Small intestine (tissue), 7 donors: ENCODE results near the gene DHRS4. TPM values are rescaled to one million over a fixed set of nuclear protein-coding genes. Genes with fewer than 3 reads are reported as not detected.
"Not testable (repeated sequence)": the region's sequence is repeated elsewhere in the genome, so short reads cannot be mapped to it uniquely, and the experiment has no call there.

Experiments
- DNase-seq, 2 donors: peaks; one replicate each; pipeline versions ENCODE4 v3.0.0 to v3.0.0-alpha.2; 2013
- FAIRE-seq: peaks from 2 replicates; lab custom pipeline; 2012; peaks lifted over from hg19 to GRCh38; lab: Jason Lieb, UNC
- H3K27ac ChIP-seq, 3 donors: one replicate each; pipeline ENCODE4 v1.5.1; 2013; ENCODE audit warnings: low read length in 2 of 3, mild to moderate bottlenecking in 2 of 3, control low read depth in 1 of 3, inconsistent platforms in 1 of 3, low read depth in 1 of 3, moderate library complexity in 1 of 3
- H3K27me3 ChIP-seq, 3 donors: one replicate each; pipeline ENCODE4 v1.6.1; 2013; ENCODE audit warnings: low read length in 3 of 3, inconsistent platforms in 1 of 3; ENCODE audit not compliant: control insufficient read depth in 3 of 3, insufficient read depth in 3 of 3
- H3K36me3 ChIP-seq, 3 donors: one replicate each; pipeline ENCODE4 v1.6.1; 2013; ENCODE audit warnings: low read length in 3 of 3, inconsistent platforms in 1 of 3, low read depth in 1 of 3, mild to moderate bottlenecking in 1 of 3, moderate library complexity in 1 of 3; ENCODE audit not compliant: control insufficient read depth in 3 of 3, insufficient read depth in 2 of 3
- H3K4me1 ChIP-seq, 3 donors: one replicate each; pipeline ENCODE4 v1.6.1; 2013; ENCODE audit warnings: low read length in 2 of 3, inconsistent platforms in 1 of 3, low read depth in 1 of 3, mild to moderate bottlenecking in 1 of 3, moderate library complexity in 1 of 3; ENCODE audit not compliant: control insufficient read depth in 3 of 3, insufficient read depth in 2 of 3
- H3K4me3 ChIP-seq, 3 donors: one replicate each; pipeline ENCODE4 v1.5.1; 2013; ENCODE audit warnings: low read length in 3 of 3, control low read depth in 1 of 3, inconsistent platforms in 1 of 3, low read depth in 1 of 3, mild to moderate bottlenecking in 1 of 3, moderate library complexity in 1 of 3
- H3K9me3 ChIP-seq, 2 donors: one replicate each; pipeline ENCODE4 v1.6.1; 2013; ENCODE audit warnings: low read depth in 1 of 2, low read length in 1 of 2; ENCODE audit not compliant: control insufficient read depth in 2 of 2, insufficient read depth in 1 of 2
- WGBS, 3 donors: extraction: QIAGEN DNeasy Blood & Tissue Kit; methylation state at CpG; one replicate each; pipeline ENCODE4 v1.1.7; 2013; 5-methylcytosine and 5-hydroxymethylcytosine counted together
- polyA plus RNA-seq, 4 donors: library from polyadenylated mRNA; stranded (reverse) in 3 of 4; unstranded in 1 of 4; fragments of 200-250 nt in 3 of 4; fragments of 120-200 nt in 1 of 4; gene quantifications; one replicate each; pipeline versions ENCODE4 v1.2.1 to v1.2.3, GENCODE V29; 2013
- donor health status: healthy with polysubstance abuse.
- donor health status: control.
- donor health status: control.
- donor health status: Bipolar disorder and iron deficiency.
- donor health status: healthy.

DHRS4 gene
- polyA plus RNA-seq, 4 donors, result 61.6 to 163 (median 135) TPM

DNA sequence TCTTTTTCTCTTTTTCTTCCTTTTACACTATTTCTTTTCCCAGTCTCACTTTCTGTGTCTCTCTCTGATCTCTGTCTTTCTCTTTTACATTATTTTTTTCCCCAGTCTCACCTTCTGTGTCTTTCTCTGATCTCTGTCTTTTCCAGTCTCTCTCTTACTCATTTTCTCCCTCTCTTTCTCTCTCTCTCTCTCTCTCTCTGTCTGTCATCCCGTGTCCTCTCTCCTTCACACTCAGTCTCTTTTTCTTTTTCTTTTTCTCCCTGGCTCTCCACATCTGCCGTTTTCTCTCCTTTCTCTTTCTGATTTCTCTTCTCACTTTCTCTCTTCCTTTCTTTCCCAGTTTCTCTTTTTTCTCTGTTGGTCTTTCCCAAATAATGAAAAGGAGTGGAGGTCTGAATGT, 57.5 kb downstream of the DHRS4 start:
- no peak for FAIRE-seq
- 66 to 75% (median 70%) methylated on average over 2 of the region's 2 CpGs for WGBS, 3 donors
- DNase-seq, result no peak
- no peak overlapping the region for H3K27ac ChIP-seq
- H3K27me3 ChIP-seq, result no peaks in the 10 kb centered on the region
- no peak overlapping the region for H3K4me3 ChIP-seq
- H3K9me3 ChIP-seq, result no peaks in the 10 kb centered on the region
- H3K36me3 ChIP-seq, result no peaks in the 10 kb centered on the region
- no peaks in the 10 kb centered on the region for H3K4me1 ChIP-seq

DNA sequence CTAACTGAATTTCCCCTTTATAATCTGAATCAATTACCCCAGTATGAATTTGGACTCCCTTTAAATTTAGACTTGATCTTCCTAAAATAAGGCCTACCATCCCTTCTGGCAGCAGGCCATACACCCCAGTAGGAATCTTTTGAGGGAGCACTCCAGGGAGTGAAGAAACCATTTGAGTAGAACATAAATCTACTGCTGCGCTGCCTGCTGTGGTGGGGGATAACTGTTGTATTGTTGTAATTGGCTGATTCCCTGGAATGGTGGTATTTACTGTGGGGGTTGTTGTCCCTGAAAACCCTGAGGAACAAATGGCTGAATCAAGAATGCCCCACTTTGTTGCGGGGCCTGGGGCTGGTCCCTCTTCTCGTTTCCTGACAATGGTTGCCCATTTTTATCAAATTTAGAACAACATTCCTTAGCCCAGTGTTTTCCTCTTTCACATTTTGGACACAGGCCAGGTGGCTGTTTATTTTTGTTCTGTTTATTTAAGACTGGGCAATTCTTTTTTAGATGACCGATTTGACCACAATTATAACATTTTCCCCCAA, 59.2 kb downstream of the DHRS4 start:
- not testable (repeated sequence) for DNase-seq, FAIRE-seq, H3K27me3 ChIP-seq, H3K4me3 ChIP-seq, H3K36me3 ChIP-seq, H3K4me1 ChIP-seq, H3K9me3 ChIP-seq, H3K27ac ChIP-seq
- WGBS, 3 donors, result 52 to 78% (median 77%) methylated on average over 4 of the region's 4 CpGs

DNA sequence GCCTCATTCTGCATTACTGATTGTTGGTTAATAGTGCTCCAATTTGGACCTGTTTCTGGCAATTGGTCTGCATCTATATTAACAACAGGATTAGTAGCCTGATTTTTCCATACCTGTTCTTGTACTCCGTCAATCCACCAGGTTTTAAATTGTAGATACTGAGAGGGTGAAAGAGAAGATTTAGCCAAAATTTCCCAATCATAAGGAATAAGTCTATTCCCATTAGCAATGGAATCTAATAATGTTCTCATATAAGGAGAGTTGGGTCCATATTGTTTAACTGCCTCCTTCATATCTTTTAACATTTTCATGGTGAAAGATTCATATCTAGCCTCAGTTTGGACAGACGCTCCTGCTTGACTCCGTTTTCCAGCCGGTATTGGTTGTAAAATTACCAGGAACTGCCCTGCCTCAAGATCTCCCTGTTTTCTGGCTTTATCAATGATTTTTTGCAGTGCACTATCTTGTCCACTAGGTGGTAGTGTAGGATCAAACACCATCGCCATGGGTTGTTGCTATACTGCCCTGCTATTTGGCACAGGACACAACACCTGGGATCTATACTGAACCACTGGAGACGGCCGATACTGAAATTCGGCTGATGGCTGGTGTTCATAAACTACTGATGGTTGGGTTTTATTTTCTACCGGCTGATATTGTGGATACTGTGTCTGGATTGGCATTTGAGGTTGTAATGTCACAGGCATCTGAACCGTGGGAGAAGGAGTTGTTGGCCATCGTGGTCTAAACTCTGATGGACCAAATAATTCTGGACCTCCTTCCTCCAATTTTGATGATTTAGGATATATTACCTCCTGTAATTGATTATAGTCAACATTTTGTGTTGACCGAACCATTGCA, 60.3 kb downstream of the DHRS4 start:
- no peak overlapping the region for H3K4me3 ChIP-seq
- no peaks in the 10 kb centered on the region for H3K4me1 ChIP-seq
- H3K27me3 ChIP-seq, result no peaks in the 10 kb centered on the region
- H3K27ac ChIP-seq, result no peak overlapping the region
- H3K36me3 ChIP-seq, result no peaks in the 10 kb centered on the region
- no peaks in the 10 kb centered on the region for H3K9me3 ChIP-seq
- DNase-seq (peak; percentile 87 to 88), FAIRE-seq (no peak)
- 25 to 30% (median 25%) methylated on average over 12 of the region's 12 CpGs for WGBS, 3 donors

DNA sequence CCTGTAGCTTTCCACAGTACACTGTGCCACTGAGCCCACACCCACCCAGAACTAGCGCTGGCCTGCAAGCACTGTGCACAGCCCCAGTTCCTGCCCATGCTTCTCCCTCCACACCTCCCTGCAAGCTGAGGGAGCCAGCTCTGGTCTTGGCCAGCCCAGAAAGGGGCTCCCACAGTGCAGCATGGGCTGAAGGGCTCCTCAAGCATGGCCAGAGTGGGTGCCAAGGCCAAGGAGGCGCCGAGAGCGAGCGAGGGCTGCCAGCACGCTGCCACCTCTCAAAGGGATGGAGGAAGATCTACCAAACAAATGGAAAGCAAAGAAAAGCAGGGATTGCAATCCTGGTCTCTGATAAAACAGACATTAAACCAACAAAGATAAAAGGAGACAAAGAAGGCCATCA, 62.2 kb downstream of the DHRS4 start:
- not testable (repeated sequence) for FAIRE-seq, H3K9me3 ChIP-seq, H3K27me3 ChIP-seq, H3K4me3 ChIP-seq, DNase-seq, H3K27ac ChIP-seq, H3K4me1 ChIP-seq, H3K36me3 ChIP-seq
- WGBS, 3 donors, result 97 to 99% (median 99%) methylated on average over 6 of the region's 6 CpGs

Other genes starting within 250 kb of the DHRS4 start
- 100 to 1,000 TPM in 3 of 4 donors, 10 to 100 TPM in 1; 34.8 to 162 (median 107) TPM for gene DHRS4L2, start 35.2 kb downstream of the DHRS4 start, polyA plus RNA-seq
- 1 to 10 TPM in 2 of 4 donors, under 1 TPM in 2; 0.81 to 1.4 (median 1.1) TPM for gene CARMIL3, start 98.2 kb downstream of the DHRS4 start, polyA plus RNA-seq
- gene CPNE6, start 117.8 kb downstream of the DHRS4 start, polyA plus RNA-seq, result 10 to 100 TPM in 1 of 4 donors, 1 to 10 TPM in 2, under 1 TPM in 1; 0.03 to 10.7 (median 4.2) TPM
- 100 to 1,000 TPM; 197 to 870 (median 304) TPM for gene PCK2, start 140.5 kb downstream of the DHRS4 start, polyA plus RNA-seq
- gene DCAF11, start 161.0 kb downstream of the DHRS4 start, polyA plus RNA-seq, result 100 to 1,000 TPM in 2 of 4 donors, 10 to 100 TPM in 2; 72.1 to 122 (median 93.3) TPM
- gene NRL, start 161.2 kb downstream of the DHRS4 start, polyA plus RNA-seq, result 1 to 10 TPM; 1.5 to 4.0 (median 2.7) TPM
- gene FITM1, start 176.9 kb downstream of the DHRS4 start, polyA plus RNA-seq, result 1 to 10 TPM; 2.4 to 5.8 (median 4.1) TPM
- 100 to 1,000 TPM; 307 to 576 (median 467) TPM for gene PSME1, start 182.4 kb downstream of the DHRS4 start, polyA plus RNA-seq
- gene EMC9, start 187.8 kb downstream of the DHRS4 start, polyA plus RNA-seq, result 10 to 100 TPM; 27.2 to 74.7 (median 41.3) TPM
- 100 to 1,000 TPM; 175 to 997 (median 644) TPM for gene PSME2, start 192.8 kb downstream of the DHRS4 start, polyA plus RNA-seq
- 10 to 100 TPM; 33.7 to 83.0 (median 48.9) TPM for gene RNF31, start 193.7 kb downstream of the DHRS4 start, polyA plus RNA-seq
- 10 to 100 TPM; 36.9 to 90.9 (median 63.3) TPM for gene IRF9, start 207.5 kb downstream of the DHRS4 start, polyA plus RNA-seq
- gene REC8, start 218.3 kb downstream of the DHRS4 start, polyA plus RNA-seq, result 100 to 1,000 TPM in 1 of 4 donors, 10 to 100 TPM in 3; 23.0 to 135 (median 40.7) TPM
- gene IPO4, start 235.0 kb downstream of the DHRS4 start, polyA plus RNA-seq, result 10 to 100 TPM in 2 of 4 donors, 1 to 10 TPM in 2; 3.2 to 24.4 (median 12.5) TPM
- 10 to 100 TPM in 2 of 4 donors, 1 to 10 TPM in 2; 6.9 to 56.1 (median 23.9) TPM for gene TM9SF1, start 241.7 kb downstream of the DHRS4 start, polyA plus RNA-seq